ENCODE data around the gene RAI14. TPM values are rescaled to one million over a fixed set of nuclear protein-coding genes. Genes with fewer than 3 reads are reported as not detected.
A peak's percentile ranks its signal among the peaks of the same experiment; 100 is the strongest.

The RAI14 gene
- total RNA-seq (2021) (23.6 and 40.0 TPM in 2 replicates), Bru-seq, nascent RNA (percentile 62 among the genes with signal in this experiment), BruChase-seq, experiment 1, labeled RNA remaining after a 2-hour chase (percentile 58 among the genes with signal in this experiment), BruChase-seq, experiment 2, labeled RNA remaining after a 6-hour chase (percentile 58 among the genes with signal in this experiment)
- long read RNA-seq, full-length matches to known transcripts, result 20 of 28 reads
- long read RNA-seq, partial matches to known transcripts, result 4 of 28 reads
- long read RNA-seq, other reads (novel, unspliced or antisense), result 4 of 28 reads

GRCh38 chr5:34656001-34656699, at the start of gene RAI14:
RAI14 (plus strand) TSS chr5:34656328; CDS start chr5:34686920, 30,592 bp downstream.
- ChIA-PET CTCF (no interaction called here), POLR2A (ENCODE audit: low non-redundant PET) (no interaction called here)
- Histone ChIP-seq H3K27ac (ENCODE audit: low read depth, low read length, poor library complexity, severe bottlenecking) (peak within 1 kb of the TSS; percentile 55), H3K9me3 (ENCODE audit: low read depth, low read length, poor library complexity, severe bottlenecking) (no peaks in the 10 kb centered on the region), H3K36me3 (ENCODE audit: insufficient read depth, low read length, poor library complexity, severe bottlenecking) (no peaks in the 10 kb centered on the region), H3K4me3 (ENCODE audit: low read depth, low read length, poor library complexity, severe bottlenecking) (peak within 1 kb of the TSS; percentile 77), H3K4me1 (ENCODE audit: insufficient read depth, low read length, poor library complexity, severe bottlenecking) (peaks cover 7% of the 10 kb centered on the region), H3K27me3 (replicated peaks; ENCODE audit: insufficient read depth, low read depth, low read length, poor library complexity) (no peaks in the 10 kb centered on the region)
- peak; percentile 62 for DNase-seq (ENCODE audit: low spot score)
- intact Hi-C loops (cut with micrococcal nuclease; ENCODE audit: unreplicated experiment), result loop anchor here (5.0 kb wide), 2 partner anchors 134 to 241 kb away; no protein-coding TSS in a partner anchor
- BruUV-seq (replicated peaks), result no TSS peak
- TF ChIP-seq EZH2 (IDR thresholded peaks at IDR 0.05; ENCODE audit: borderline replicate concordance, low read depth, low read length, poor library complexity, severe bottlenecking), result no peak
- TF ChIP-seq, protein P1, sequence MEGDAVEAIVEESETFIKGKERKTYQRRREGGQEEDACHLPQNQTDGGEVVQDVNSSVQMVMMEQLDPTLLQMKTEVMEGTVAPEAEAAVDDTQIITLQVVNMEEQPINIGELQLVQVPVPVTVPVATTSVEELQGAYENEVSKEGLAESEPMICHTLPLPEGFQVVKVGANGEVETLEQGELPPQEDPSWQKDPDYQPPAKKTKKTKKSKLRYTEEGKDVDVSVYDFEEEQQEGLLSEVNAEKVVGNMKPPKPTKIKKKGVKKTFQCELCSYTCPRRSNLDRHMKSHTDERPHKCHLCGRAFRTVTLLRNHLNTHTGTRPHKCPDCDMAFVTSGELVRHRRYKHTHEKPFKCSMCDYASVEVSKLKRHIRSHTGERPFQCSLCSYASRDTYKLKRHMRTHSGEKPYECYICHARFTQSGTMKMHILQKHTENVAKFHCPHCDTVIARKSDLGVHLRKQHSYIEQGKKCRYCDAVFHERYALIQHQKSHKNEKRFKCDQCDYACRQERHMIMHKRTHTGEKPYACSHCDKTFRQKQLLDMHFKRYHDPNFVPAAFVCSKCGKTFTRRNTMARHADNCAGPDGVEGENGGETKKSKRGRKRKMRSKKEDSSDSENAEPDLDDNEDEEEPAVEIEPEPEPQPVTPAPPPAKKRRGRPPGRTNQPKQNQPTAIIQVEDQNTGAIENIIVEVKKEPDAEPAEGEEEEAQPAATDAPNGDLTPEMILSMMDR (conservative IDR thresholded peaks at IDR 0.05; ENCODE audit: low read depth, low read length), result no peak

DNA sequence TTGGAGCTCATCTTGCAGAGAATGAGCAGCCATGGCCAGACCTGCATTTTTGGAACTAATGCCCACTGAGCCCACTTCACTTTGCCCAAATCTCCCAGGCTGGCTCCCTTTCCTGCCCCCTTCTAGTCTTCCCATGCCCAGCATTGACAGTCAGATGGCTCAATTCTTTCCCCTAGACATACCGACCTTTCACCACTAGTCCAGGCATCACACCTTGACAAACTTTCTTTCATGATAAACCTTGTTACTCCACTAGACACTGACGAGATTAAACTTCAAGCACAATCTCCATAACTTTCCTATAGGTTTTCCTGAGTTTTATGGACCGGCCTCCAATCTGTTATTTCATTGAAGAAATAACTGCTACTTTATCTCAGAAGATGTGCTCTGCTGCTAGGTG, 47.8 kb upstream of the RAI14 start:
- ChIA-PET CTCF (no interaction called here), POLR2A (ENCODE audit: low non-redundant PET) (no interaction called here)
- Histone ChIP-seq H3K36me3 (ENCODE audit: insufficient read depth, low read length, poor library complexity, severe bottlenecking) (no peaks in the 10 kb centered on the region), H3K27ac (ENCODE audit: low read depth, low read length, poor library complexity, severe bottlenecking) (peak overlapping the region; percentile 63), H3K4me1 (ENCODE audit: insufficient read depth, low read length, poor library complexity, severe bottlenecking) (peaks cover 27% of the 10 kb centered on the region), H3K9me3 (ENCODE audit: low read depth, low read length, poor library complexity, severe bottlenecking) (no peaks in the 10 kb centered on the region), H3K4me3 (ENCODE audit: low read depth, low read length, poor library complexity, severe bottlenecking) (no peak overlapping the region), H3K27me3 (replicated peaks; ENCODE audit: insufficient read depth, low read depth, low read length, poor library complexity) (no peaks in the 10 kb centered on the region)
- TF ChIP-seq, protein P1 (conservative IDR thresholded peaks at IDR 0.05; ENCODE audit: low read depth, low read length), result no peak
- TF ChIP-seq EZH2 (IDR thresholded peaks at IDR 0.05; ENCODE audit: borderline replicate concordance, low read depth, low read length, poor library complexity, severe bottlenecking), result no peak
- no peak for DNase-seq (ENCODE audit: low spot score)
- intact Hi-C loops (cut with micrococcal nuclease; ENCODE audit: unreplicated experiment), result no loop called here
- BruUV-seq (replicated peaks), result no TSS peak

DNA sequence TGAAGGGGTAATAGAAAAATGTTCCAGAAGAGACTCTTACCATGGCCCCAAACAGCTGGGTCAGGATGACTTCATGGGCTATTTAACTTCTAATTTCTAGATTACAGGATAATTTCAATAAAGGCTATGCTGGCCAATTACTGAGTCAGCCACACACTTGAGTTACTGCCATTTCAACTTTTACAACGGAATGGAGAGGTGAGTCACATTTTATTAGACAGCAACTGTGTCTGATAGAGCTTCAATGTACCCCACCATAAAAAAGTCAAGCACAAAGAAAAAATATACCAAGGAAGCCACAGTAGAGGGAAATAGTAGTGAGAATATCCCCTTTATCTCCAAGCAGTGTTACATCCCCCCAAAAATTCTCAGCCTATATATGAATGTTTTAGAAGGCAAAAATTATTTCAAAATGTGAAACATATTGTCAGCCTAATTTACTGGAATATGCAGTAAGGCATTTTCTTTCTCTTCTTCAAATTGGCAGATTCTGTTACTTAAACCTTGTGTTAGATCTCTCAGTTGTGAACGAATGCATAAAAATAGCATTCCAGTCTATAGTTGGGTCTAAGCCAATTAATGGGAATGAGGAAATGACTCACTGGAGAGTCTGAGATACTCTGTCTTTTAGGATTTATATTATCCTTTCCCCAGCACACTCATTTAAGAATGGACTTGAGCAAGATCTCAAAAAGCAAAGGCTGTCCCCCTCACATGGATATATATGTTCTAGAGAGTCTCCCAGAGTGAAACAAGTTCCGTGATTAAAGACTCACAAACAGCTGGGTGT, 47.1 kb upstream of the RAI14 start:
- H3K9me3 ChIP-seq (ENCODE audit: low read depth, low read length, poor library complexity, severe bottlenecking), result no peaks in the 10 kb centered on the region
- no peak for TF ChIP-seq EZH2 (IDR thresholded peaks at IDR 0.05; ENCODE audit: borderline replicate concordance, low read depth, low read length, poor library complexity, severe bottlenecking)
- TF ChIP-seq, protein P1 (conservative IDR thresholded peaks at IDR 0.05; ENCODE audit: low read depth, low read length), result no peak
- no peaks in the 10 kb centered on the region for H3K36me3 ChIP-seq (ENCODE audit: insufficient read depth, low read length, poor library complexity, severe bottlenecking)
- peaks cover 27% of the 10 kb centered on the region for H3K4me1 ChIP-seq (ENCODE audit: insufficient read depth, low read length, poor library complexity, severe bottlenecking)
- ChIA-PET POLR2A (ENCODE audit: low non-redundant PET) (no interaction called here), CTCF (interaction anchor here (0.6 kb wide), 1 partner anchor 395 kb away, joined by 3 read pairs; no protein-coding TSS in a partner anchor)
- H3K27ac ChIP-seq (ENCODE audit: low read depth, low read length, poor library complexity, severe bottlenecking), result peak overlapping the region; percentile 63
- H3K4me3 ChIP-seq (ENCODE audit: low read depth, low read length, poor library complexity, severe bottlenecking), result no peak overlapping the region
- peak; percentile 91 for DNase-seq (ENCODE audit: low spot score)
- intact Hi-C loops (cut with micrococcal nuclease; ENCODE audit: unreplicated experiment), result no loop called here
- BruUV-seq (replicated peaks), result no TSS peak
- H3K27me3 ChIP-seq (replicated peaks; ENCODE audit: insufficient read depth, low read depth, low read length, poor library complexity), result no peaks in the 10 kb centered on the region

All from A673 (cell line).